Gastroesophageal sphincter (tissue), 2 donors: ENCODE results near the gene ANO2.

ENCODE experiments used
- EP300 ChIP-seq: sonication (generic); formaldehyde crosslinking; IDR thresholded peaks from one replicate; pipeline ENCODE4 v1.6.1; 2017; ENCODE audit warnings: antibody characterized with exemption, mild to moderate bottlenecking
- POLR2AphosphoS5 ChIP-seq: sonication (generic); formaldehyde crosslinking; IDR thresholded peaks from one replicate; pipeline ENCODE4 v1.6.1; 2017; ENCODE audit warnings: antibody characterized with exemption

DNA sequence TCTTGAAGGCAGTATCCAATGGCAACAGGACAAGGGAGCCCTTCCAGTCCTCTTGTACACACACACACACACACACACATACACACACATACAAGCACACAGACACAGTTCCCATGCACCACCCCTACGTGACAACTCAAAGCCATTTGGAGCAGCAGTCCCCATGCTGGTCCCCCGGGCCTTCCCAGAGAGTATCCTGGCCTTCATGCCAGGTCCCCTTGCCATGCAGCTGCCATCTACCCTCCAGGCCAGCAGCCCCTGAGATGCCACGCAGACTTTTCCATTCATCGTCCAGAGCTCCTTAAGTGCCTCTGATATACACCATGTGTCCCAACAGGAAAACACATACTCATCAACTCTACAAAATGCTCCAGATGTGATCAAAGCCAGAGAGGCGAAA, 159.5 kb downstream of the ANO2 start:
- TF ChIP-seq POLR2AphosphoS5 (no peak), EP300 (no peak)
